Measurements from ENCODE around the gene TBCK.
"Not testable (repeated sequence)": the region's sequence is repeated elsewhere in the genome, so short reads cannot be mapped to it uniquely, and the experiment has no call there.

Gene TBCK

GRCh38 chr4:106277140-106277675 lies 38.8 kb downstream of the TBCK start:
- DNase-seq = no peak

- no peak for DNase-seq
These were observed 42.2 kb downstream of the TBCK start for GRCh38 chr4:106273831-106274230.

GRCh38 chr4:106270736-106271135 lies 45.3 kb downstream of the TBCK start:
- DNase-seq = no peak

GRCh38 chr4:106269711-106270110 lies 46.3 kb downstream of the TBCK start:
- no peak for DNase-seq

GRCh38 chr4:106268786-106269185 lies 47.2 kb downstream of the TBCK start:
- DNase-seq = no peak

GRCh38 chr4:106266201-106266600 lies 49.8 kb downstream of the TBCK start:
- DNase-seq = peak; percentile 2 to 52

GRCh38 chr4:106264331-106264728 lies 51.7 kb downstream of the TBCK start:
- DNase-seq = no peak

- DNase-seq = no peak
These were observed 52.2 kb downstream of the TBCK start for GRCh38 chr4:106263594-106264330.

GRCh38 chr4:106261980-106262379 lies 54.0 kb downstream of the TBCK start:
- no peak for DNase-seq

GRCh38 chr4:106258145-106259045 lies 57.6 kb downstream of the TBCK start:
- DNase-seq = no peak

- DNase-seq = no peak
These were observed 59.8 kb downstream of the TBCK start for GRCh38 chr4:106256190-106256589.

GRCh38 chr4:106255195-106255594 lies 60.8 kb downstream of the TBCK start:
- DNase-seq = no peak

GRCh38 chr4:106253364-106254129 lies 62.5 kb downstream of the TBCK start:
- no peak for DNase-seq

GRCh38 chr4:106247600-106247999 lies 68.4 kb downstream of the TBCK start:
- no peak for DNase-seq

GRCh38 chr4:106246441-106246840 lies 69.6 kb downstream of the TBCK start:
- no peak for DNase-seq

- peak in 1 of 2 experiments; percentile 3 for DNase-seq
These were observed 70.8 kb downstream of the TBCK start for GRCh38 chr4:106245176-106245575.

- no peak for DNase-seq
These were observed 75.3 kb downstream of the TBCK start for GRCh38 chr4:106240699-106241098.

GRCh38 chr4:106238820-106239420 lies 77.1 kb downstream of the TBCK start:
- peak in 1 of 2 experiments; percentile 39 for DNase-seq

GRCh38 chr4:106231931-106232330 lies 84.1 kb downstream of the TBCK start:
- no peak for DNase-seq

- DNase-seq = no peak
These were observed 93.5 kb downstream of the TBCK start for GRCh38 chr4:106222548-106222947.

GRCh38 chr4:106213291-106213690 lies 102.7 kb downstream of the TBCK start:
- DNase-seq = not testable (repeated sequence)

GRCh38 chr4:106210021-106210420 lies 106.0 kb downstream of the TBCK start:
- DNase-seq = no peak
